K562 (cell line): Measurements from ENCODE around the gene CPA2.

Source experiments
- CBFB ChIP-seq: sonication (generic); formaldehyde crosslinking; IDR thresholded peaks from 2 replicates; pipeline ENCODE4 v1.4.0; 2020; ENCODE audit warnings: mild to moderate bottlenecking, missing genetic modification reagents
- POLR2AphosphoS5 ChIP-seq: IDR thresholded peaks from 2 replicates; pipeline ENCODE4 v1.6.1; 2011; ENCODE audit warnings: mild to moderate bottlenecking, low read depth, low read length, moderate library complexity; ENCODE audit not compliant: control insufficient read depth, insufficient read depth
- RAD21 ChIP-seq, 2 experiments: fragments of 250-450 bp in 1 of 2; fragments of 450-650 bp in 1 of 2; sonication (Bioruptor Pico) in 1 of 2; formaldehyde crosslinking in 1 of 2; IDR thresholded peaks in 1 of 2; conservative IDR thresholded peaks in 1 of 2; 2 replicates each; pipeline versions ENCODE4 v1.4.0 to v1.8.0; 2020 to 2022; ENCODE audit warnings: mild to moderate bottlenecking in 2 of 2, moderate library complexity in 1 of 2
- TF ChIP-seq, protein P1 (sequence below), 2 experiments: fragments of 450-650 bp; formaldehyde crosslinking in 1 of 2; IDR thresholded peaks; 2 replicates each; pipeline versions ENCODE4 v1.4.0 to v1.6.1; 2014 to 2020; ENCODE audit warnings: mild to moderate bottlenecking in 2 of 2, borderline replicate concordance in 1 of 2, low read depth in 1 of 2

GRCh38 chr7:130273933-130274255 is 7.2 kb downstream of the CPA2 start:
- TF ChIP-seq, protein P1, sequence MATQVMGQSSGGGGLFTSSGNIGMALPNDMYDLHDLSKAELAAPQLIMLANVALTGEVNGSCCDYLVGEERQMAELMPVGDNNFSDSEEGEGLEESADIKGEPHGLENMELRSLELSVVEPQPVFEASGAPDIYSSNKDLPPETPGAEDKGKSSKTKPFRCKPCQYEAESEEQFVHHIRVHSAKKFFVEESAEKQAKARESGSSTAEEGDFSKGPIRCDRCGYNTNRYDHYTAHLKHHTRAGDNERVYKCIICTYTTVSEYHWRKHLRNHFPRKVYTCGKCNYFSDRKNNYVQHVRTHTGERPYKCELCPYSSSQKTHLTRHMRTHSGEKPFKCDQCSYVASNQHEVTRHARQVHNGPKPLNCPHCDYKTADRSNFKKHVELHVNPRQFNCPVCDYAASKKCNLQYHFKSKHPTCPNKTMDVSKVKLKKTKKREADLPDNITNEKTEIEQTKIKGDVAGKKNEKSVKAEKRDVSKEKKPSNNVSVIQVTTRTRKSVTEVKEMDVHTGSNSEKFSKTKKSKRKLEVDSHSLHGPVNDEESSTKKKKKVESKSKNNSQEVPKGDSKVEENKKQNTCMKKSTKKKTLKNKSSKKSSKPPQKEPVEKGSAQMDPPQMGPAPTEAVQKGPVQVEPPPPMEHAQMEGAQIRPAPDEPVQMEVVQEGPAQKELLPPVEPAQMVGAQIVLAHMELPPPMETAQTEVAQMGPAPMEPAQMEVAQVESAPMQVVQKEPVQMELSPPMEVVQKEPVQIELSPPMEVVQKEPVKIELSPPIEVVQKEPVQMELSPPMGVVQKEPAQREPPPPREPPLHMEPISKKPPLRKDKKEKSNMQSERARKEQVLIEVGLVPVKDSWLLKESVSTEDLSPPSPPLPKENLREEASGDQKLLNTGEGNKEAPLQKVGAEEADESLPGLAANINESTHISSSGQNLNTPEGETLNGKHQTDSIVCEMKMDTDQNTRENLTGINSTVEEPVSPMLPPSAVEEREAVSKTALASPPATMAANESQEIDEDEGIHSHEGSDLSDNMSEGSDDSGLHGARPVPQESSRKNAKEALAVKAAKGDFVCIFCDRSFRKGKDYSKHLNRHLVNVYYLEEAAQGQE (IDR thresholded peaks at IDR 0.05; ENCODE audit: borderline replicate concordance): no peak
- TF ChIP-seq, protein P1 (CRISPR knock-in tag; IDR thresholded peaks at IDR 0.05; ENCODE audit: low read depth): no peak
- TF ChIP-seq RAD21 (CRISPR knock-in tag; conservative IDR thresholded peaks at IDR 0.05 in 1 of 2, IDR thresholded peaks at IDR 0.05 in 1 of 2) (no peak), CBFB (CRISPR knock-in tag) (no peak), POLR2AphosphoS5 (no peak)
